GM19372 (cell line): ENCODE data around the gene TREM1.
A peak's percentile ranks its signal among the peaks of the same experiment; 100 is the strongest.
"Not testable (repeated sequence)": the region's sequence is repeated elsewhere in the genome, so short reads cannot be mapped to it uniquely, and the experiment has no call there.

Experiments
- ATAC-seq: cut with Tn5 transposase; IDR thresholded peaks from one replicate; pipeline ENCODE4 v1.9.1; 2021; ENCODE audit warnings: mild to moderate bottlenecking, low read depth, moderate library complexity; ENCODE audit not compliant: unreplicated experiment

TREM1 gene

GRCh38 chr6:41266541-41266940, 19.9 kb downstream of the TREM1 start:
- ATAC-seq = no peak

- no peak for ATAC-seq
These were observed 23.2 kb downstream of the TREM1 start for GRCh38 chr6:41263267-41263666.

DNA sequence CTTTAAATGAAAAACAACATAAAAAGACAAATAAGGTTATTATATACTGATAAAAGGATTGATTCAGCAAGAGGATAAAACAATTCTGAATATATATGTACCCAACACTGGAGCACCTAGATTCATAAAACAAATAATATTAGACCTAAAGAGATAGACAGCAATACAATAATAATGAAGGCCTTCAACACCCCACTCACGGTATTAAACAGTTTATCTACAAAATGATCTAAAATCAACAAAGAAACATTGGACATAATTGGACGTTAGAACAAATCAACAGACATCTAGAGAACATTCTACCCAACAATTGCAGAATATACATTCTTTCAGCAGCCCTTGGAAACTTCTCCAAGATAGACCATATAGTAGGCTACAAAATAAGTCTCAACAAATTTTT, 24.1 kb downstream of the TREM1 start:
- no peak for ATAC-seq

GRCh38 chr6:41258196-41258493, 28.3 kb downstream of the TREM1 start:
- ATAC-seq = no peak

GRCh38 chr6:41257369-41258195, 28.9 kb downstream of the TREM1 start:
- ATAC-seq = no peak

DNA sequence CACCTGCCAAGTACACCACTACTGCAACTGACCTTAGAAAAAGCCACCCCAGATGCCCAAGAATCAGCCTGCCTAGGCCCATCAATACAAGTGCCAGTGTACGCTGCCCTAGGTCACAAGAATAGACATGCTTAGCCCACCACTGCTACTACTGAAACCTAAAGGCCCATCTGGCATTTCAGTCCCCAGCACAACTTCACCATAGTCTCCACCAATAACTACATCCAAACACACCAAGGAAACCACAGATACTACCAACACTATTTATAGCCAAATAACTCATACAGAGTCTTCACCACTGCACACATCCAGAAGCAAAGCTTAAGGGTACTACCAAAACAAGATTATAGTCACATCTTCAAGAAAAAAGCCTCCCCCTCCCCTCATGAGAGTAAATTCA, 30.1 kb downstream of the TREM1 start:
- ATAC-seq = peak; percentile 67

DNA sequence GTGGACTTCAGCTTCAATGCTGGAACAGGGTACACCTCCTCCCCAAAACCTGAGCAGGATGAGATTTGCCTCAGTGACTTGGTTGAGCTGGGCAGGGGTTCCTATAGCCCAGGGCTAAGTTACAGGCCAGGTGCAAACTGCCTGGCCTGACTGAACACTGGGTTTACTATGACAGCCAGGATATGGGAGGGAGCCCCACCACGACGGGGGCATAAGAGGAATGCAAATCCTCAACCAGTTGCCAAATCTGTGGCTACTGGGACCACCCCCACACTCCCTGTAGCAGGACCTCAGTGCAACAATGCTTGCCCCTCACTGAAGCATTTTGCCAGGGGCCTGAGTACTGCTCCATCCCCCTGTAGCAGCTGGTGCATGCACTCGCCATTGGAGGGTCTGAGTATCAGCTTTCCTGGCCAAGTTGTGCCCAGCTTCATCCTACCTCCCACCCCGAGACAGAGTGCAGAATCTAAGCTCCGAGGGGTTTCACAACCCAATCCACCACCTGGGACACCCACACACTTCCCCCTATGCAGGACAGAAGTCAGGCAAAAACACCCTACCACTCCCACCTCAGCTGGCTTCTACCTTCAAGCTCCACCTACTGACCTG, 30.7 kb downstream of the TREM1 start:
- ATAC-seq = peak; percentile 48

DNA sequence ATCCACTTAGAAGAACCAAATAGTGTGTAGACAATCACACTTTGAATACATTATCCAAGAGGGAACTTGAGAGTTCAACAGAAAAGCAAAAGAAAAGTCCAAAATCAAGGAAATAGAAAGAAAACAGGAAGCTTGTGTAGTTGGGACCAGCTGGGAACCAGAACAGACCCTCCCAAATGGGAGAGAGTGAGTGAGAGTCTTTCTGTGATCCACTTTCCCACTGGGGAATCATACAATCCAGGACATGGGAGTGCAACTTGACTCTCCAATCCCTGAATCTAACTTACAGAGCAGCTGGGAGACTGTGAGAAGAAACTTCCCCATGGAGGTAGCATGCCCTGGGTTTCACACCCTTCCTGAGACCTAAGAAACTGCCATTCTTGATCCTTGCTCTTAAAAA, 31.4 kb downstream of the TREM1 start:
- no peak for ATAC-seq

DNA sequence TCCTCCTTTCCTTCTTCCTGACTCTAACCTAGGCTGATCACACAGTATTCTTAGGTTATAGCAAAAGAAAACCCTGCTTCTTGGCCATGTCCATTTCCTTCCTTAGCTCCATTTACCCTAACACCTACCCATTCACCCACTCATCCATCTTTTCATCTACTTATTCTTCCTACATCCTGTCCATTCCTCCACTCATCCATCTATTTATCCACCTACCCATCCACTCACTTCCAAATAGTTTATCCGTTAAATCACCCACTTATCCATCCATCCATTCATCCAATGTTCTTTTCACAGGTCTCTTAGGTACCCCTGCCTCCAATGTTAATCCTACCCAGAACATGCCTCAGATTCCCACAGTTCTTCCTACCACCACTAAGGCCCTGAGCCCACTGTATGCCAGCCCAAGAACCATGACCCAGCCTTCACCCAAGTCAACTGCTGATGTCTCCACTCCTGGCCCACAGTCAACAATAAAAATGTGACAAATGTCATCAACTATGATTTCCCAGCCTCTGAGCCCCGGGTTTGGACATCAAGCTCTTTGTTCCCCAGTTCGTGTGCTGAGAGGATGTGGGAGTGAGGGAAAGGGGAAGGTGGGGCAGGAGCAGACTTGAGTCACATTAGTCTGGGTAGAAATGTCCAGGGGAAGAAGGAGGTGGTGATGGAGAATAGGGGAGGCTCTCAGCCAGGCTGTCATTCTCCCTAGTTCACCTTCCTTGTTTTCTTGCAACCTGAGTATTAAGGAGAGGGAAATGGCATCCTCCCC, 33.9 kb downstream of the TREM1 start:
- ATAC-seq = no peak

DNA sequence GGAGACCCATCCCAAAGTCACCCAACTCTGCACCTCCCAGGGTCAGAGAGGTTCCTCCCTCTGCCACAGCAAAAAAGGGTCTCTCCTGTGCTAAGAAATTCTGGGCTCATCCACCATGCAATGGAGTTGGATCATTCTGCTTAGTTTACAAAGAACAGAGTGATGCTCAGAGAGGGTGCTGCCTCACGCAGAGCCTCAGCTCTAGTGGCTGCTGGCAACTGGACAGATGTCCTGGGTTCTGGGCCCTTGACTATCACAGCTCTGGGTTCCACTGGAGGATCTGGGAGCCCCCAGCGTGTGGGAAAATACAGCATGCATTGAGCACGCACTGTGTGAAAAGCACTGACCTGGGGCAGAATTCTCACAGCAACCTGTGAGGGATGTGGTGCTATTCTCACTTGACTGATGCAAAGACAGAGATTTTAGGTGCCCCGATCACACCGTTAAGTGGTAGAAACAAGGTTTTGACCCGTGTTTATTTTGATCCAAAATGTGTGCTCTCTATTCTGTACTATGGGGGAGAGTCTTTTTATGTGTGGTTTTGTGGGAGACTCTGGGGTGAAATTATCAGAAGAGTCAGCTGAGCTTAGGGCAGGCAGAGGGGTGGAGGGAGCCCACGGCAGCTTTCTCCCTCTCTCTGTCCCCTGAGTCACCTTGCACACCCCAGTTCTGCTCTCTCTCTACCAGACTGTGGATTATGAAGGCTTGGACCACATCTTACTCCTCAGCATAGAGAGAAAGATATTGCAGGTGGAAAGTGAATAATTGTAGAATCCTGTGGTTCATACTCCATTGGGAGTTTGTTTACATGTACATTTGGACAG, 38.4 kb downstream of the TREM1 start:
- ATAC-seq = no peak

GRCh38 chr6:41247288-41247865, 39.1 kb downstream of the TREM1 start:
- ATAC-seq = no peak

DNA sequence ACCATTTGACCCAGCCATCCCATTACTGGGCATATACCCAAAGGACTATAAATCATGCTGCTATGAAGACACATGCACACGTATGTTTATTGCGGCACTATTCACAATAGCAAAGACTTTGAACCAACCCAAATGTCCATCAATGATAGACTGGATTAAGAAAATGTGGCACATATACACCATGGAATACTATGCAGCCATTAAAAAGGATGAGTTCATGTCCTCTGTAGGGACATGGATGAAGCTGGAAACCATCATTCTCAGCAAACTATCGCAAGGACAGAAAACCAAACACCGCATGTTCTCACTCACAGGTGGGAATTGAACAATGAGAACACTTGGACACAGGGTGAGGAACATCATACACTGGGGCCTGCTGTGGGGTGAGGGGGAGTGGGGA, 40.0 kb downstream of the TREM1 start:
- ATAC-seq = not testable (repeated sequence)

GRCh38 chr6:41239467-41240159, 46.9 kb downstream of the TREM1 start:
- no peak for ATAC-seq

GRCh38 chr6:41237128-41237527, 49.4 kb downstream of the TREM1 start:
- no peak for ATAC-seq

GRCh38 chr6:41236276-41236675, 50.2 kb downstream of the TREM1 start:
- no peak for ATAC-seq

DNA sequence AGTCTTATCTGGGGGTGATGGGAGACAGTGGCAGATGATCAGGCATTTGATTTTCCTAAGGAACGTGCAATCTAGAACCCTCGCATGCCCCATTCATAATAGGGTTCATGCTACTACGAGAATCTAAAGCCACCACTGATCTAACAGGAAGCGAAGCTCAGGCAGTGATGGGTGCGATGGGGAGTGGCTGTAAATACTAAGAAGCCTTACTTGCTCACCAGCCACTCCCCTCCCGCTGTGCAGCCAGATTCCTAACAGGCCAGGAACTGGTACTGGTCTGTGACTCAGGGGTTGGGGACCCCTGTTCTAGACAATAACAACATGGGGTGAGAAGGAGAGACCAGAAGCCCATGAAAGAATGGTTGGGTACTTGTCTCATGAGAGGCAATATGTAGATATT, 53.8 kb downstream of the TREM1 start:
- ATAC-seq = no peak

- no peak for ATAC-seq
These were observed 55.2 kb downstream of the TREM1 start for GRCh38 chr6:41231246-41231645.

- ATAC-seq = no peak
These were observed 56.8 kb downstream of the TREM1 start for GRCh38 chr6:41229721-41230120.

GRCh38 chr6:41228616-41229015, 57.9 kb downstream of the TREM1 start:
- ATAC-seq = no peak

DNA sequence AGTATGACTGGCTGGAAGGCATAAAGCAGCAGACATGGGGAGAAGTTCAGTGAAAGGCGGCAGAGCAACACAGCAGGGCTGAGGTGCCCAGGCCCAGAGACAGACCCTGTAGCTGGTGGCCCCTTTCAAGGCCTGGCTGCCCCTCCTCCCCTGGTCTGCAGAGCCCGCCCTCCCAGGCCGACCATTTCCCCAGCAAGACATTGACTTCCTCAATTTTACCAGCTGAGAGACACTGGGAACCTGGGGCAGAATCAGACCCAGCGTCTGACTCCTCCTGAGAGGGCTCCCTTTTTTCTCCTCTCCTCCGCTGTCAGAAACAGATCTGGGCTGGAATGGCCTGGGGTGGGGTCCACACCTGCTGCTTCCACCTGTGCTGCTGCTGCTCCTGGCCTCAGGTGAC, 58.4 kb downstream of the TREM1 start, which contains the start of gene TREML4:
TREML4 (plus strand) TSS at position 254 of the 400 bp plus-strand sequence; CDS start at position 333, 79 bp downstream.
- ATAC-seq = no peak
